ENCODE data around the gene POLR2J.

DNA sequence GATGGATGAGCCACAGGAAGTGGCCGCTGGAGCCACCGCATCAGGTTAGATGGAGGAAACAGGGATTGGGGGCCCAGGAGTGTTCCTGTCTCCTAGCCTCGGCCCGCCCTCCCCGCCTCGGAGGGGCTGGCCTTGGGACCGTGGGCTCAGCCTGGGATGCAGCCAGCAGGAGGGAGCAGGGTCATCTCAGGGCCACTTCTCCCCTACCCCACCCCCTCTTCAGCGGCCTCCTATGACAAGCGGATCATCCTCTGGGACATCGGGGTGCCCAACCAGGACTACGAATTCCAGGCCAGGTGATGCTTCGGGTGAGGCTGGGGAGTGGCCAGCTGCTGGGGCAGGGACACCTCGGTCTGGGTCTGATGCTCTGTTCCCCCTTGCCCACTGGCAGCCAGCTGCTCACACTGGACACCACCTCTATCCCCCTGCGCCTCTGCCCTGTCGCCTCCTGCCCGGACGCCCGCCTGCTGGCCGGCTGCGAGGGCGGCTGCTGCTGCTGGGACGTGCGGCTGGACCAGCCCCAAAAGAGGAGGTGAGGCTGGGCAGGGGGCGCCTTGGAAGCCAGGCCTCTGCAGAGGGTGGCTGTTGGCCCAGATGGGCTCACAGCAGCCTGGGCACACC lies 9.3 kb downstream of the POLR2J start:
- no peak for TF ChIP-seq NFYB (CRISPR knock-in tag; conservative IDR thresholded peaks at IDR 0.05; ENCODE audit: low read depth)
- TF ChIP-seq, protein P1, sequence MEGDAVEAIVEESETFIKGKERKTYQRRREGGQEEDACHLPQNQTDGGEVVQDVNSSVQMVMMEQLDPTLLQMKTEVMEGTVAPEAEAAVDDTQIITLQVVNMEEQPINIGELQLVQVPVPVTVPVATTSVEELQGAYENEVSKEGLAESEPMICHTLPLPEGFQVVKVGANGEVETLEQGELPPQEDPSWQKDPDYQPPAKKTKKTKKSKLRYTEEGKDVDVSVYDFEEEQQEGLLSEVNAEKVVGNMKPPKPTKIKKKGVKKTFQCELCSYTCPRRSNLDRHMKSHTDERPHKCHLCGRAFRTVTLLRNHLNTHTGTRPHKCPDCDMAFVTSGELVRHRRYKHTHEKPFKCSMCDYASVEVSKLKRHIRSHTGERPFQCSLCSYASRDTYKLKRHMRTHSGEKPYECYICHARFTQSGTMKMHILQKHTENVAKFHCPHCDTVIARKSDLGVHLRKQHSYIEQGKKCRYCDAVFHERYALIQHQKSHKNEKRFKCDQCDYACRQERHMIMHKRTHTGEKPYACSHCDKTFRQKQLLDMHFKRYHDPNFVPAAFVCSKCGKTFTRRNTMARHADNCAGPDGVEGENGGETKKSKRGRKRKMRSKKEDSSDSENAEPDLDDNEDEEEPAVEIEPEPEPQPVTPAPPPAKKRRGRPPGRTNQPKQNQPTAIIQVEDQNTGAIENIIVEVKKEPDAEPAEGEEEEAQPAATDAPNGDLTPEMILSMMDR (IDR thresholded peaks at IDR 0.05), result no peak
- no peak for TF ChIP-seq RELA (CRISPR knock-in tag; IDR thresholded peaks at IDR 0.05; ENCODE audit: borderline replicate concordance)
- TF ChIP-seq JUN (CRISPR knock-in tag; IDR thresholded peaks at IDR 0.05), result no peak
- TF ChIP-seq NR3C1 (CRISPR knock-in tag; conservative IDR thresholded peaks at IDR 0.05; ENCODE audit: low read depth), result no peak
- TF ChIP-seq IRF2 (CRISPR knock-in tag; IDR thresholded peaks at IDR 0.05; ENCODE audit: borderline replicate concordance, low read depth), result no peak
- no peak for TF ChIP-seq ESRRA (CRISPR knock-in tag; IDR thresholded peaks at IDR 0.05; ENCODE audit: borderline replicate concordance)
- TF ChIP-seq, protein P2, sequence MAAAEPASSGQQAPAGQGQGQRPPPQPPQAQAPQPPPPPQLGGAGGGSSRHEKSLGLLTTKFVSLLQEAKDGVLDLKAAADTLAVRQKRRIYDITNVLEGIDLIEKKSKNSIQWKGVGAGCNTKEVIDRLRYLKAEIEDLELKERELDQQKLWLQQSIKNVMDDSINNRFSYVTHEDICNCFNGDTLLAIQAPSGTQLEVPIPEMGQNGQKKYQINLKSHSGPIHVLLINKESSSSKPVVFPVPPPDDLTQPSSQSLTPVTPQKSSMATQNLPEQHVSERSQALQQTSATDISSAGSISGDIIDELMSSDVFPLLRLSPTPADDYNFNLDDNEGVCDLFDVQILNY (CRISPR knock-in tag; IDR thresholded peaks at IDR 0.05), result no peak
- TF ChIP-seq, protein P3, sequence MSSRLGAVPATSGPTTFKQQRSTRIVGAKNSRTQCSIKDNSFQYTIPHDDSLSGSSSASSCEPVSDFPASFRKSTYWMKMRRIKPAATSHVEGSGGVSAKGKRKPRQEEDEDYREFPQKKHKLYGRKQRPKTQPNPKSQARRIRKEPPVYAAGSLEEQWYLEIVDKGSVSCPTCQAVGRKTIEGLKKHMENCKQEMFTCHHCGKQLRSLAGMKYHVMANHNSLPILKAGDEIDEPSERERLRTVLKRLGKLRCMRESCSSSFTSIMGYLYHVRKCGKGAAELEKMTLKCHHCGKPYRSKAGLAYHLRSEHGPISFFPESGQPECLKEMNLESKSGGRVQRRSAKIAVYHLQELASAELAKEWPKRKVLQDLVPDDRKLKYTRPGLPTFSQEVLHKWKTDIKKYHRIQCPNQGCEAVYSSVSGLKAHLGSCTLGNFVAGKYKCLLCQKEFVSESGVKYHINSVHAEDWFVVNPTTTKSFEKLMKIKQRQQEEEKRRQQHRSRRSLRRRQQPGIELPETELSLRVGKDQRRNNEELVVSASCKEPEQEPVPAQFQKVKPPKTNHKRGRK (CRISPR knock-in tag; IDR thresholded peaks at IDR 0.05; ENCODE audit: borderline replicate concordance), result no peak
